GM19193 (cell line): ENCODE data around the gene PPP3CA.

ENCODE experiments used
- POLR2A ChIP-seq: IDR thresholded peaks from 4 replicates; pipeline ENCODE4 v1.6.1; 2011; ENCODE audit not compliant: insufficient read depth, insufficient read length; ENCODE audit errors: extremely low read depth

Gene PPP3CA

DNA sequence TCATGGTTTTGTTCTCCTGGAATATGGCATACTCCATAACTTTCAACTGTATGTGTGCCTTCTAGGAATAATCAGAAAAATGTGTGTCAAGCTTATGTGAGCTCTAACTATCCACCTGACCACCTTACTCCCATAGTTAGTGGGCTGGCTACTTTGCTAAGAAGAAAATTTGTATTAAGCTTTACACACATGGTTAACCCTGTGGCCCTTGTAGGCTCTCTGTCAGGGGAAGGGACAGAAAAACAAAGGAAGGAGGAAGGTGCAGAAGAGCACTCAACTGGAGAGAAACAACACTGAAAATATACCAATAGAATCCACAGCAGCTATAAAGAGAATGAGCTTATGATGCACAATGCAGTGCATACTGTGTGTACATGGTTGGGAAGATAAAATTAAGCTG lies 84.6 kb downstream of the PPP3CA start:
- TF ChIP-seq POLR2A, result no peak

DNA sequence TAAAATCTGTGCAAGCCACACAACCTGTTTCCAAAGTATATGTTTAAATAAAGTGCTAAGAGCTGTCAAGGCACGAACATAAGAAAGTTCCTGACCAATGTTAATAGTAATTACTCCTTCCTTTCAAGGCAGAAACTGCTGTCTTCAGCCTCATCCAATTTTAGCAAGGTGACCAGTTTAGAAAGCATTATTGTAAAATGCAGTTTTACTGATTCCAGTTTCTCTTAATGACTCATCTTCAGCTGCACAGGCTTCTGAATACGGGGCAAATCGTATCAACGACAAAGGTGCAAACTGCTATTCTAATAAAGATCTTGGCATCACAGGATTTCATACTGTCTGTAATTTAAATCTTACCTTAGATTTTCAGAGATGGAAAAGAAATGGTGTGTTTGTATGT lies 87.5 kb downstream of the PPP3CA start:
- TF ChIP-seq POLR2A, result no peak

DNA sequence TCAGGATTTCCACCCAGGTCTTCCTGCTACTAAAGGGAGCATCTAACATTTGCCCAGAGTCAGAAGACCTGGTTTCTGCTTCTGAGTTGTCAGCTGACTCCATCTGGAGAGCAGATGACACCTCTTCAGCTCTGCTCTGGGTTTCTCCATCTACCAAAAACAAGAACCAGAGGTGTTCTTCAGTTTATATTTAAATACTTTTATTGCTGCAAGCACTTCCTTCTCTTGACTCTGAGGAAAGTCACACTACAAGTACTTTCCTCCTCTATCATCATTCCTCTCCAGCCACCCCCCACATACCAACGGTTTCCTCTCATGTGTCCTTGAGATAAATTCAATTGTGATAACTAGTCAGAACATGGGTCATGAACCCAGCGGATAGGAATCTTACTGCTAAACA lies 88.4 kb downstream of the PPP3CA start:
- TF ChIP-seq POLR2A, result no peak

DNA sequence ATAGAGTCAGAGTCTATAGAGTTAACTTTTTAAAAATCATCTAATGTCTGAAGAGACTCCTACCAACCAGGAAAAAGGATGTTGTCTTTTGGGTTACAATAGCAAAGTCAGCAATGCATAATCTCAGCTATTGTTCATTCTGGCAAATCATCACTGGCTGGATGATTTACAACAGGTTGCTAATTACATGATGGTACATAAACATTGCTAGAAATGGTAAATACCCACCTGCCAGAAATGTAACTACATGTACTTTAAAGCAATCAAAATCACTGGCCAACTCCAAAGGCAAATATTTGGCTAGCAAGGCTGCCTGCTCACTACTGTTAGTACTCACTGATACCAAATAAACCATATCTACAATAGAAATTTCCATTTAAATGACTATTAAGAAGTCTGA lies 91.1 kb downstream of the PPP3CA start:
- TF ChIP-seq POLR2A, result no peak

DNA sequence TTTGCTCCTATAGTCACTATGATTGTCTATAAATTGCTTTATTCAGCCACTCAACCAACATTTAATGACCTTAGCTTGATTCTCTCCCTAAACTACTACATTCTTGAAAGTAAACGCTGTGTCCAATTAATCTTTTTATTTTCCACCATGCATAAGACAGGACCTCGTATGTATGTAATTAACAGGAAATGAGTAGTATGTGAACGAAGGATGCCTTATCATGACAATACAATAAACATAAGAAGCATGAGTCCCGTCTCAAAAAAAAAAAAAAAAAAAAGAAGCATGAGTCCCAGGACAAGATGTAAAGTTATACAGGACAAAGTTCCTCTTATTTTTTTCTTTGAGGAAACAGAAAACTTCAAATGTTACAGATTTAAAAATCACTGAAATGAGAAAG lies 92.5 kb downstream of the PPP3CA start:
- no peak for TF ChIP-seq POLR2A

DNA sequence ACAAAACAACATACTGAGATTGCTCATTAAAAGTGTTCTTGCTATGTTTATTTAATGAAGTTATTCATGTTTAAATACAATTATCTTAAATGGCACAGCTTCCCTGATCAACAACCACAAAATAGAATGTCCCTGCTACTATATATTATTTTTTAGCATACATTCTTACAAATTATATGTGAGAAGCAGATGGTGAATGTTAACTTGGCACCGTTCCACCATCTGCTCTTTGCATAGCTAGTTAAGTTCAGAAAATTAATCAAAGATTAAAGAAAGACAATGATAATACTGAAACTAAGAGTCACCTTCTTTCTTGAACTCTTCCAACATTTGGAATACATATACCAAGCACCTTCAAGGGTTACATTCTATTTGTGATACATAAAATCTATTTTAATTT lies 94.2 kb downstream of the PPP3CA start:
- no peak for TF ChIP-seq POLR2A

DNA sequence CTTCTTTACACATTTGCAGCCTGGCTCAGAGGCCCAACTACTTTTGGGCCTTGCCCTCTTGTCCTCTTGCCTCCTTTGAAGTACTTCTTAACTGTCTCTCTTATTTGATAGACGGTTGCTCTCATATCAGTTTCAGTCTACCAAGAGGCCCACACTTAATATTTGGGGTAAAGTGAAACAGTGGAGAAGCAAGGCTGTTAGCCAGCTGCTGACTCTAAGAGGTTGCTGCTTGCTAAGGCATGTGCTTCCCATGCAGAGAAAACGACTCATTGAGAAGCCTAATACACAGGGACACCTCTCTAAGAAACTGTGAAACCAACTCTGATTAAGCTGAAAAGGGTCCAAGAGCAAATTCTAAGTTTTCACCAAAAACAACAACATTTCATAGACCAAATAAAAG lies 94.6 kb downstream of the PPP3CA start:
- TF ChIP-seq POLR2A, result no peak

DNA sequence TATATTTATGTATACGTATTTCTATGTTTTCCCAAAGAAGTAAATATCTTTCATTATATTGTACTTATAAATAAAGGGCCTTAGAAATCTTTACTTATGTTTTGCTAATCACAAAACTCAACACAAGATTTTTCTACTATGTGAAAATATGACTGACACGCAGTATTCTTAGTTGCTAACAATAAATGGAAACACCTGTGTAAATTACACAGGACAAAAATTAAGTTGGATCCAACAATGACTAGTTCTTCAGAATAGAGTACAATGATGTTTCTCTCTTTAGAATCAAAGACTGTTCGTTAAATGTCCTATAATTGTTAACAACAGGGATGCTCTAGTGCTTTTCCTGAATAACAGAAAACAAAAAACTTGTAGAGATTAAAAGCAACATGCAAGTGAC lies 96.1 kb downstream of the PPP3CA start:
- TF ChIP-seq POLR2A, result no peak

DNA sequence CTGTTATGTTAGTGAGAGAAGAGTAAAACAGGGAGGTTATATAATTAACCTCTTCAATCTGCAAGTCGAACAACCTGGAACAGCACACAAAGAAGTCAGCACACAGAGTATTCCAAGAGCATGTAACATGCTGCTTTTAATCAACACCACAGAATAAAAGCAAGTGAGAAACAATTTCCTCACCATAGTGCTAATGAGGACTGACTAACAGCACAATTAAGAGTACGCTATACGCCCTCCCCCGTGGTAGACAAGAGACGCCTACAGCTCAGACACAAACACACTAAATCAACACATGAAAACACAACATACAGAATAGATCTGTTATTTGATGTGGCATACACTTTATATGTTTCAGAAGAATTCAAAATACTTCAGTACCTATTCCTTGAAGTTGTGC lies 103.0 kb downstream of the PPP3CA start:
- no peak for TF ChIP-seq POLR2A

DNA sequence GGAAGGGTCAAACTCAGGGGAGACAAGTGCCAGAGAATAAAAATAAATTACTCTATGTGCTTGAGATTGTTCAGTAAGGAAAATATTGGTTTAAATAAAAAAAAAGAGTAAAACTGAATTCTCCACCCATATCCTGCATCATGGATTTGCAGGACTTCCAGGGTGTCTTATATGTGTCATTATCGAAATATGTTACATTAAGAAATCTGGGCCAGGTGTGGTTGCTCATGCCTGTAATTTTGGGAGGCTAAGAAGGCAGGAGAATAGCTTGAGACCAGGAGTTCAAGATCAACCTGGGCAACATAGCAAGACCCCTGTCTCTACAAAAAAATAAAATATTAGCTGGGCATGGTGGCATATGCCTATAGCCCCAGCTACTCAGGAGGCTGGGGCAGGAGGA lies 104.9 kb downstream of the PPP3CA start:
- TF ChIP-seq POLR2A, result no peak

DNA sequence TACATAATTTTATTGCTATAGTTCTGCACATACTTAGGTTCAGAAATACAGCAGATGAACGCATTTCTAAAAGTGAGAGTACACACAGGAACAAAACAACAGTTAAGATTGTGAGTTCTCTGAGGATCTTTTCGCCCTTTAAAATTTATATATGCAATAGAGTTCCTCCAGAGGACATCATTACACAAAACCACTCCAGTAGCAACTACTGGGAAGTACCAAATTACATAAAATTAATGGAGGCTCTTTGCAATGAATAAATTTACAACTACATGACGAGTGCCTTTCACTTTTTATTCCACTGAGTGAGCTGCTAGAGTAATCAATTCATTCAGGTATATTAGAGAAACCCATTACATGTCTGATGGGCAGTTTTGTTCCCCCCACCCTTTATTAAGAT lies 107.2 kb downstream of the PPP3CA start:
- no peak for TF ChIP-seq POLR2A

DNA sequence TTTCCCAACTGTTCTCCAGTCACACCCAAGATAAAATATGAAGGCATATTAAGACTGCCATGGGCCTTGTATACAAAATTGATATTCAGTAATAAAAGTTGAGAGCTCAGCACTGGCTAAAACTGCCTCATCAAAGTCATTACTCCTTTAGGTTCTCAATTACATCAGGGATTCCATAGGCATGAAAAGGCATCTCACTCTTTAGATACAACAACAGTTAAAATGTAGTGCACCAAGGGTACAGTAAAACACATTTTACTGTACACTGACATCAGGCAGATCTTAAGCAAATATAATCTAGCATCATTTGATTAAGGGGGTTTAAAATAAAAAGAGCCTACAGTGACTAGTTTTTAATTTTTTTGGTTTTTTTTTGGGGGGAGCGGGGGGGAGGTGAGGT lies 107.7 kb downstream of the PPP3CA start:
- TF ChIP-seq POLR2A, result no peak

DNA sequence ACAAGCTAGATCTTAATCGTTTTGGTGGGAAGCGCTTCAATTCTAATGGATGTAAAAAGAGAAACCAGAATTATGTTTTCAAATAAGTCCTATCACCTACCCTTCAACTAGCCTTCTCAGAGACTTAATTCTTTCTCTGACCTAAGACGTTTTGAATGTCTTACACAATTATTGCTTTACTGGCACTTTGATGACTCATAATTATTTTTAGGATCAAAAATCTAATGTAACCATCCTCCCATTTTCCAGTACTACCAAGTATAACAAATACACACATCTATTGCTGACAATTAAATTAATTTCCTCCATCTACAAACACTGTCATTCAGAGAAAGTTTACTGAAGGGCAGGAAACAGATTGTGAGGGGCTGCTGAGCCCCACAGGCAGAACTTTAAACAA lies 108.6 kb downstream of the PPP3CA start:
- no peak for TF ChIP-seq POLR2A

DNA sequence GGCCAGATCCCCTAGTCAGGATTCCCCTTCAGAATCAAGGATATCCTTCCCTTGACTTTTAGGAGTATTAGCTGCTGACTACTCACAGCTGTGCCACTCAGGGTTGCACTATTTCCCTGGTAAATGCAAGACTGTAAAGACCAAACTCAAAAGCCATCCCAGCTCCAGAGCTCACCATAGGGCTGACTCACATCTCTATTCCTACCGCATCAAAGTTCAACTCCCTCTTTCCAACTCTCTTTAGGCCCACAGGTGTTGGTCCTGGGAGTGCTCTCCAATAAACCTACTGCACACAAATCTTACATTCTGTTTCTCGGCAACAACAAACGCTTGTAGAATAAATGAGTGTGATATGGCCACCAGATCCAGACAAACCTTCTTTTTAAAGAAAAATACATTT lies 109.6 kb downstream of the PPP3CA start:
- no peak for TF ChIP-seq POLR2A

DNA sequence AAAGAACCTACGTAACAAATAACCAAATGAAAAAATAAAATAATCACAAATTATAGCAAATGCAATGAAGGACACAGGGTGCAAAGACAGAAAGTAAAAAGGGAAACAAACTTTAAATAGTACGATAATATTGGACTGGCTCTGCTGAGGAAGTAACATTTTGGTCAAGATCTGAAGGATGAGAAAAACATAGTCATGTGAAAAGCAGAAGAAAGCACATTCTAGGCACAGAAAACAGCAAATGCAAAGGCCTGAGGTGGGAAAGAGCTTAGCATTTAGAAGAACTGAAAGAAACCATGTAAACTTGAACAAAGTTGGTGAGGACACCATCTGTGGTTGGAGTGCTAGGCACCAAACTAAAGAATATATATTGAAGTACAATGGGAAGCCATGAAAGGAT lies 111.2 kb downstream of the PPP3CA start:
- TF ChIP-seq POLR2A, result no peak

DNA sequence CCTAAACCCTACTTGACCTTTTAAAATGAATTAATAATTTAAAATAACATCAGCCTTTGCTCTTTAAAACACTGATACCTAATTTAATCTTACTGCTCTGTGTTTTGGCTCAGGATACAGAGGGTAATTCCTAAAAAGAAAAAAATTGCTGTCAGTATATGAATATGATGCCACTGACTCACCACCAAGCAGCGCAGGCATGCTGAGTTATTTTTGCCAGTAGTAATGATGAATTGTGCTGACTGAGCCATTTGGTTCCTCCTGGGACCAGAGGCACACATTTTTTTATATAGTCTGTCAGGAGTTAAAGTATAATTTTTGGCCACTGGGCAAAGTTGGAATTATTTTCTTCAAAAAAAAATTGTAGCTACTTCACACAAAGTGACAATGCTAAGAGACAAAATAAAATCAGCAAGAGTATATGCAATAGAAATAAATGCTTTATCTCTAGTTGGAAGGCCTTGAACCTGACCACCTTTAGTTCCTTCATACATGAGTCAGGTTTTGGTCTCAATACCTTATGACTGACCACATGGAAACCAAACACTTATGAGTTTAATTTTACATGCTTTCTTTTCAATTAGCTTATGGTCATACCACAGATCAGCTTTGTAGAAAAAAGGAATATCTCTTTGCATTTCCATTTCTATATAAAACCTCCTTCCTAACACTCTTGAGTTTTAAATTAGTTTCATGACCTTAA lies 115.1 kb downstream of the PPP3CA start:
- no peak for TF ChIP-seq POLR2A

DNA sequence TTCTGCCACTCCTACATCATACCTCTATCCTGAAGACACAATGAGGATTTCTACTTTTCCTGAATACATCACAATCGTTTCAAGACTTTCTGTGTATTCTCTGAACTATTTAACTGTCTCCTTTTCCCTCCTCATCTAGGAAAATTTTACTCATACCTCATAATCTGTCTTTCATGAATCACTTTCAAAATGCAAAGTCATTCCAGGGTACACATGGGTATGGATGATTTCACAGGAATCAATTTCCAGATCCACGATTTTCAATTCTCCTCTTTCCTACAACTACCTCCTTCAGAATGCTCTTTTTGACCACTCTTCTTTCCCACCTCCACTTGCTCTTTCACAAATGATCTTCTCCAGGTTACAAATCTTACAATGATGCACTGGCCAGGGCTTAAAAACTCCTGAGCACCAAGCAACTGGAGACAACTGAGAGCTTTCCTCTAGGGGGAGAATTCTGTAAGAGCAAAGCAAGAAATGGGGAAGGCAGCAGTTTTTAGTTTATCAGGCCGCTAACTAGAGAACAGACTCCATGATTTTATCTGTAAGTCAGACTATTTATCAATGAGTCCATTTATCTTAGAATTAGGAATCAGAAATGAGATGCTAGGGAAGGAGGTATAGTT lies 116.4 kb downstream of the PPP3CA start:
- no peak for TF ChIP-seq POLR2A
